ENCODE measurements around the gene TRAPPC11.

DNA sequence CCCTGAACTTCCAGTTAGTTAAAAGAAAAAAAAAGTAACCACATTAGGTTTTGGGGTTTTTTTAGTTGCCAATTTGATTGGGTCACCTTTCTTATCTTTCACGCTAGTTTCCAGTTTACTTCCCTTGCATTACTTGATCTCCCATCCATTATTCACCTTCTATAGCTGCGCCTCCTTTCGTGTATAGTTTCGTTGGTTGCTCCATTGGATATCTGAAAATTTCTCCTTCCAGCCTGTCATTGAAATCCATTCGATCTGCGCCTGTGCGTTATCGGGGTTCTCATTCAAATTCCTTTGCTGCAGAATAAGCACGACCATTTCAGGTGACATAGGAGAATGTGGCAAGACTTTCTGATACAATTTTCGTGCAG lies 764 bp downstream of the TRAPPC11 start:
- TF ChIP-seq ESRRG (CRISPR knock-in tag; IDR thresholded peaks at IDR 0.05) (no peak), OSR1 (CRISPR knock-in tag; IDR thresholded peaks at IDR 0.05) (no peak), TOX (CRISPR knock-in tag; IDR thresholded peaks at IDR 0.05; ENCODE audit: borderline replicate concordance) (no peak), SNAI2 (CRISPR knock-in tag; IDR thresholded peaks at IDR 0.05) (no peak)
- TF ChIP-seq, protein P1, sequence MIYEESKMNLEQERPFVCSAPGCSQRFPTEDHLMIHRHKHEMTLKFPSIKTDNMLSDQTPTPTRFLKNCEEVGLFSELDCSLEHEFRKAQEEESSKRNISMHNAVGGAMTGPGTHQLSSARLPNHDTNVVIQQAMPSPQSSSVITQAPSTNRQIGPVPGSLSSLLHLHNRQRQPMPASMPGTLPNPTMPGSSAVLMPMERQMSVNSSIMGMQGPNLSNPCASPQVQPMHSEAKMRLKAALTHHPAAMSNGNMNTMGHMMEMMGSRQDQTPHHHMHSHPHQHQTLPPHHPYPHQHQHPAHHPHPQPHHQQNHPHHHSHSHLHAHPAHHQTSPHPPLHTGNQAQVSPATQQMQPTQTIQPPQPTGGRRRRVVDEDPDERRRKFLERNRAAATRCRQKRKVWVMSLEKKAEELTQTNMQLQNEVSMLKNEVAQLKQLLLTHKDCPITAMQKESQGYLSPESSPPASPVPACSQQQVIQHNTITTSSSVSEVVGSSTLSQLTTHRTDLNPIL (CRISPR knock-in tag; IDR thresholded peaks at IDR 0.05; ENCODE audit: low read depth), result no peak

Data from SK-N-SH treated with all-trans-retinoic acid at 6 μM for 48 hours (cell line).